ENCODE data around the gene EPHB6. TPM values are rescaled to one million over a fixed set of nuclear protein-coding genes. Genes with fewer than 3 reads are reported as not detected.

The EPHB6 gene
- total RNA-seq, 4 donors from 2014 or later: 16.9 to 89.0 (median 45.7) TPM

GRCh38 chr7:142851269-142851668, 3.6 kb upstream of the EPHB6 start:
- DNase-seq (ENCODE audit: low spot score) (no peak), ATAC-seq (ENCODE audit: low FRiP score) (no peak)
- TF ChIP-seq CTCF (IDR thresholded peaks at IDR 0.05): no peak

- ATAC-seq (ENCODE audit: low FRiP score) (no peak), DNase-seq (ENCODE audit: low spot score) (no peak)
- TF ChIP-seq CTCF (IDR thresholded peaks at IDR 0.05): no peak
These were observed 3.0 kb upstream of the EPHB6 start for GRCh38 chr7:142851919-142852318.

GRCh38 chr7:142853739-142854371, 1.0 kb upstream of the EPHB6 start:
- ATAC-seq (ENCODE audit: low FRiP score) (peak; percentile 65), DNase-seq (ENCODE audit: low spot score) (no peak)
- TF ChIP-seq CTCF (IDR thresholded peaks at IDR 0.05): peak in 2 of 3 donors; percentile 6 to 29

GRCh38 chr7:142855114-142855743, 353 bp downstream of the EPHB6 start:
- DNase-seq (ENCODE audit: low spot score) (no peak), ATAC-seq (ENCODE audit: low FRiP score) (peak; percentile 10)
- TF ChIP-seq CTCF (IDR thresholded peaks at IDR 0.05): no peak

GRCh38 chr7:142855756-142856564, 1.1 kb downstream of the EPHB6 start:
- DNase-seq (ENCODE audit: low spot score): no peak
- peak; percentile 50 for ATAC-seq (ENCODE audit: low FRiP score)
- TF ChIP-seq CTCF (IDR thresholded peaks at IDR 0.05): no peak

- TF ChIP-seq CTCF (IDR thresholded peaks at IDR 0.05): no peak
- no peak for DNase-seq (ENCODE audit: low spot score)
- ATAC-seq (ENCODE audit: low FRiP score): no peak
These were observed 1.8 kb downstream of the EPHB6 start for GRCh38 chr7:142856565-142857245.
